Breast epithelium (tissue), 4 donors: Measurements from ENCODE around the gene PCDHGA7. TPM values are rescaled to one million over a fixed set of nuclear protein-coding genes. Genes with fewer than 3 reads are reported as not detected.
"Not testable (repeated sequence)": the region's sequence is repeated elsewhere in the genome, so short reads cannot be mapped to it uniquely, and the experiment has no call there.

Experiments used
- DNase-seq, 2 donors: peaks; one replicate each; pipeline ENCODE4 v3.0.0-alpha.2; 2019; ENCODE audit warnings: low spot score in 2 of 2
- H3K27ac ChIP-seq, 2 donors: fragments of 200-600 bp; sonication (generic) in 1 of 2; one replicate each; pipeline ENCODE4 v1.5.1; 2016 to 2019; ENCODE audit warnings: mild to moderate bottlenecking in 1 of 2
- H3K27me3 ChIP-seq, 2 donors: fragments of 200-600 bp; sonication (generic) in 1 of 2; one replicate each; pipeline versions ENCODE4 v1.5.1 to v1.6.0; 2017 to 2019; ENCODE audit warnings: control low read depth in 1 of 2, mild to moderate bottlenecking in 1 of 2
- H3K36me3 ChIP-seq: fragments of 200-600 bp; one replicate; pipeline ENCODE4 v1.5.1; 2019
- H3K4me1 ChIP-seq, 2 donors: fragments of 200-600 bp; sonication (generic); one replicate each; pipeline ENCODE4 v1.5.1; 2016 to 2019; ENCODE audit warnings: control low read depth in 1 of 2
- H3K4me3 ChIP-seq, 3 donors: fragments of 200-600 bp; sonication (generic); 1 replicate in 2 of 3; 2 replicates in 1 of 3; pipeline ENCODE4 v1.5.1; 2016 to 2019; ENCODE audit warnings: mild to moderate bottlenecking in 3 of 3, moderate library complexity in 2 of 3
- H3K9me3 ChIP-seq, 2 donors: fragments of 200-600 bp; sonication (generic) in 1 of 2; one replicate each; pipeline ENCODE4 v1.5.1; 2016 to 2019; ENCODE audit warnings: control low read depth in 1 of 2
- POLR2A ChIP-seq: fragments of 450-650 bp; IDR thresholded peaks from one replicate; pipeline ENCODE4 v1.6.1; 2016; ENCODE audit warnings: antibody characterized with exemption, mild to moderate bottlenecking, moderate library complexity
- POLR2AphosphoS5 ChIP-seq, 3 donors: sonication (generic); formaldehyde crosslinking; IDR thresholded peaks; one replicate each; pipeline ENCODE4 v1.6.1; 2017; ENCODE audit warnings: antibody characterized with exemption in 3 of 3
- intact Hi-C: fragments of 100-400 bp; cut with DNase I; formaldehyde crosslinking; loops from one replicate; pipeline ENCODE4 v1.15.1; 2023; ENCODE audit warnings: low total_unique reads
- total RNA-seq, 3 donors: library from RNA; depleted of rRNA; stranded (reverse); fragments of >200 nt; gene quantifications; one replicate each; pipeline ENCODE4 v1.1.0, GENCODE V29; 2016
- TF ChIP-seq, protein P1 (sequence below), 3 donors: fragments of 450-650 bp; IDR thresholded peaks; one replicate each; pipeline ENCODE4 v1.5.1; 2016 to 2017; ENCODE audit warnings: antibody characterized with exemption in 3 of 3, mild to moderate bottlenecking in 3 of 3, moderate library complexity in 3 of 3

Gene PCDHGA7
- total RNA-seq, 3 donors from 2014 or later = 3.7 to 10.8 (median 10.0) TPM

DNA sequence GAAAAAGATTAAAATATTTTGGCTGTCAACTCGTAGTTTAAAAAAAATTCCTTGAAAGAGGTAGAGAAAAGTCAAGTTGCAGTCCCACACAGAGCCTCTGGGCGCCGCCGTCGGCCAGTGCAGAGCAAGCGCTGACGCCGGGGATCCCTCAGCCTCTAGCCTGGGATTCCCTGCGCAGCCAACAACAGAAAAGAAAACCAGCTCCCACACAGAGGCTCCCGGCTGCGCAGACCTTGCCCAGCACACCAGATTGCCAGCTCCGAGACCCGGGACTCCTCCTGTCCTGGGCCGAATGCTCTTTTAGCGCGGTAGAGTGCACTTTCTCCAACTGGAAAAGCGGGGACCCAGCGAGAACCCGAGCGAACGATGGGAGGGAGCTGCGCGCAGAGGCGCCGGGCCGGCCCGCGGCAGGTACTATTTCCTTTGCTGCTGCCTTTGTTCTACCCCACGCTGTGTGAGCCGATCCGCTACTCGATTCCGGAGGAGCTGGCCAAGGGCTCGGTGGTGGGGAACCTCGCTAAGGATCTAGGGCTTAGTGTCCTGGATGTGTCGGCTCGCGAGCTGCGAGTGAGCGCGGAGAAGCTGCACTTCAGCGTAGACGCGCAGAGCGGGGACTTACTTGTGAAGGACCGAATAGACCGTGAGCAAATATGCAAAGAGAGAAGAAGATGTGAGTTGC lies 35.1 kb downstream of the PCDHGA7 start, which contains the start of gene PCDHGB7:
PCDHGB7 (plus strand) TSS at position 184 of the 679 bp plus-strand sequence; CDS start at position 367, 183 bp downstream.
- H3K4me1 ChIP-seq, H3K36me3 ChIP-seq, H3K27me3 ChIP-seq: not testable (repeated sequence)
- TF ChIP-seq, protein P1, sequence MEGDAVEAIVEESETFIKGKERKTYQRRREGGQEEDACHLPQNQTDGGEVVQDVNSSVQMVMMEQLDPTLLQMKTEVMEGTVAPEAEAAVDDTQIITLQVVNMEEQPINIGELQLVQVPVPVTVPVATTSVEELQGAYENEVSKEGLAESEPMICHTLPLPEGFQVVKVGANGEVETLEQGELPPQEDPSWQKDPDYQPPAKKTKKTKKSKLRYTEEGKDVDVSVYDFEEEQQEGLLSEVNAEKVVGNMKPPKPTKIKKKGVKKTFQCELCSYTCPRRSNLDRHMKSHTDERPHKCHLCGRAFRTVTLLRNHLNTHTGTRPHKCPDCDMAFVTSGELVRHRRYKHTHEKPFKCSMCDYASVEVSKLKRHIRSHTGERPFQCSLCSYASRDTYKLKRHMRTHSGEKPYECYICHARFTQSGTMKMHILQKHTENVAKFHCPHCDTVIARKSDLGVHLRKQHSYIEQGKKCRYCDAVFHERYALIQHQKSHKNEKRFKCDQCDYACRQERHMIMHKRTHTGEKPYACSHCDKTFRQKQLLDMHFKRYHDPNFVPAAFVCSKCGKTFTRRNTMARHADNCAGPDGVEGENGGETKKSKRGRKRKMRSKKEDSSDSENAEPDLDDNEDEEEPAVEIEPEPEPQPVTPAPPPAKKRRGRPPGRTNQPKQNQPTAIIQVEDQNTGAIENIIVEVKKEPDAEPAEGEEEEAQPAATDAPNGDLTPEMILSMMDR (IDR thresholded peaks at IDR 0.05) = peak; percentile 37 to 64 (median 37)
- H3K4me3 ChIP-seq = peak within 1 kb of the TSS; percentile 39 to 63 (median 40)
- H3K9me3 ChIP-seq = peaks cover 78 to 99% of the 10 kb centered on the region in 2 donors
- intact Hi-C loops = loop anchor here (1.0 kb wide), 1 partner anchor 8 kb away; no protein-coding TSS in a partner anchor
- H3K27ac ChIP-seq = peak within 1 kb of the TSS in 1 of 2 donors; percentile 57
- peak in 1 of 2 donors; percentile 48 for DNase-seq

DNA sequence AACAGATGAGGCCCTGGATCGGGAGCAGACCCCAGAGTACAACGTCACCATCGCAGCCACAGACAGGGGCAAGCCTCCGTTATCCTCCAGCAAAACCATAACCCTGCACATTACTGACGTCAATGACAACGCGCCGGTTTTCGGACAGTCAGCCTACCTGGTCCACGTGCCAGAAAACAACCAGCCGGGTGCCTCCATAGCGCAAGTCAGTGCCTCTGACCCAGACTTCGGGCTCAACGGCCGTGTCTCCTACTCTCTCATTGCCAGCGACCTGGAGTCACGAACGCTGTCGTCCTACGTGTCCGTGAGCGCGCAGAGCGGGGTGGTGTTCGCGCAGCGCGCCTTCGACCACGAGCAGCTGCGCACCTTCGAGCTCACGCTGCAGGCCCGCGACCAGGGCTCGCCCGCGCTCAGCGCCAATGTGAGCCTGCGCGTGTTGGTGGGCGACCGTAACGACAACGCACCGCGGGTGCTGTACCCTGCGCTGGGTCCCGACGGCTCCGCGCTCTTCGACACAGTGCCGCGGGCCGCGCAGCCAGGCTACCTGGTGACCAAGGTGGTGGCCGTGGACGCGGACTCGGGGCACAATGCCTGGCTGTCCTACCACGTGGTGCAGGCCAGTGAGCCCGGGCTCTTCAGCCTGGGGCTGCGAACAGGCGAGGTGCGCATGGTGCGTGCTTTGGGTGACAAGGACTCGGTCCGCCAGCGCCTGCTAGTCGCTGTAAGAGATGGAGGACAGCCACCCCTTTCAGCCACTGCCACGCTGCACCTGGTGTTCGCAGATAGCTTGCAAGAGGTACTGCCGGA lies 36.7 kb downstream of the PCDHGA7 start:
- intact Hi-C loops = no loop called here
- TF ChIP-seq POLR2AphosphoS5 (IDR thresholded peaks at IDR 0.05) = no peak
- TF ChIP-seq, protein P1 (IDR thresholded peaks at IDR 0.05) = no peak
- TF ChIP-seq POLR2A = no peak
- Histone ChIP-seq H3K36me3 (no peaks in the 10 kb centered on the region), H3K27me3 (no peaks in the 10 kb centered on the region), H3K9me3 (peaks cover 77 to 99% of the 10 kb centered on the region in 2 donors), H3K27ac (no peak overlapping the region), H3K4me3 (peak overlapping the region in 1 of 3 donors; percentile 40), H3K4me1 (no peaks in the 10 kb centered on the region)
- no peak for DNase-seq

DNA sequence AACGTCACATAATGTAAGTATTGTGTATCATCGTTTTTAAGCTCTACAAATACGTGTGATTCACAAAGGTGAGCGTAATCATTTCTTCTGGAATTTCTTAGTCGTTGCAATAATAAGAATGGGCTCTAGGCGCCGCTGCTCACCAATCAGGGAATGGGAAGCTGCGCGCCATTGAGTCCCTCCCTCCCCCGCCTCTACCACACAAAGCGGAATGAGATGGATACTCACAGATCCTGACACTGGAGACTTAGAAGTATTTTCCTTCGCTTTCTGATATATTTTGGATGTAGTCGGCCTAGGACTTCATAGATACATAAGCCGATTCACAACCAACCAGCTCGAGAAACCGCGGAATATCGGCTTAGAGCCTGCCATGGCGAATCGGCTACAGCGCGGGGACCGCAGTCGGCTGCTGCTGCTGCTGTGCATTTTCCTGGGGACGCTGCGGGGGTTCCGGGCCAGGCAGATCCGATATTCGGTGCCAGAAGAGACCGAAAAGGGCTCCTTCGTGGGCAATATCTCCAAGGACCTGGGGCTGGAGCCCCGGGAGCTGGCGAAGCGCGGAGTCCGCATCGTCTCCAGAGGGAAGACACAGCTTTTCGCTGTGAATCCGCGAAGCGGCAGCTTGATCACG lies 38.4 kb downstream of the PCDHGA7 start, which contains the start of gene PCDHGA11:
PCDHGA11 (plus strand) TSS at position 197 of the 634 bp plus-strand sequence; CDS start at position 374, 177 bp downstream.
- no peaks in the 10 kb centered on the region for H3K27me3 ChIP-seq
- H3K4me1 ChIP-seq = no peaks in the 10 kb centered on the region
- no peaks in the 10 kb centered on the region for H3K36me3 ChIP-seq
- intact Hi-C loops = loop anchor here (10.0 kb wide), 1 partner anchor 134 kb away; no protein-coding TSS in a partner anchor
- no peak within 1 kb of the TSS for H3K27ac ChIP-seq
- DNase-seq = no peak
- TF ChIP-seq, protein P1 (IDR thresholded peaks at IDR 0.05) = no peak
- TF ChIP-seq POLR2AphosphoS5 (IDR thresholded peaks at IDR 0.05) (no peak), POLR2A (no peak)
- peak within 1 kb of the TSS; percentile 0 to 54 (median 22) for H3K4me3 ChIP-seq
- H3K9me3 ChIP-seq = peaks cover 80 to 100% of the 10 kb centered on the region in 2 donors

DNA sequence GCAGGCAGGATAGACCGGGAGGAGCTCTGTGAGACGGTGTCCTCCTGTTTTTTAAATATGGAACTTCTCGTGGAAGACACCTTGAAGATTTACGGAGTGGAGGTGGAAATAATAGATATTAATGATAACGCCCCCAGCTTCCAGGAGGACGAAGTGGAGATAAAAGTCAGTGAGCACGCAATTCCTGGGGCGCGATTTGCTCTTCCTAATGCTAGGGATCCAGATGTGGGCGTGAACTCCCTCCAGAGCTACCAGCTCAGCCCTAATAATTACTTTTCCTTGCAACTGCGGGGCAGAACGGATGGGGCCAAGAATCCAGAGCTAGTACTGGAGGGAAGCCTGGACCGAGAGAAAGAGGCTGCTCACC lies 38.9 kb downstream of the PCDHGA7 start:
- DNase-seq = no peak
- Histone ChIP-seq H3K36me3 (no peaks in the 10 kb centered on the region), H3K27ac (no peak overlapping the region), H3K27me3 (no peaks in the 10 kb centered on the region), H3K4me3 (peak overlapping the region in 2 of 3 donors; percentile 22 to 54), H3K9me3 (peaks cover 85 to 100% of the 10 kb centered on the region in 2 donors), H3K4me1 (no peaks in the 10 kb centered on the region)
- TF ChIP-seq, protein P1 (IDR thresholded peaks at IDR 0.05) = no peak
- no peak for TF ChIP-seq POLR2AphosphoS5 (IDR thresholded peaks at IDR 0.05)
- TF ChIP-seq POLR2A = no peak
- intact Hi-C loops = loop anchor here (10.0 kb wide), 1 partner anchor 133 kb away; no protein-coding TSS in a partner anchor
